D721Med (cell line): ENCODE measurements around the gene APOB.

Experiments
- DNase-seq: peaks from one replicate; pipeline ENCODE4 v3.0.0; 2011; ENCODE audit warnings: low spot score; ENCODE audit not compliant: insufficient read length
- FAIRE-seq: peaks from 2 replicates; lab custom pipeline; 2011; peaks lifted over from hg19 to GRCh38; lab: Jason Lieb, UNC
- TF ChIP-seq, protein P1 (sequence below): IDR thresholded peaks from 2 replicates; pipeline ENCODE4 v1.5.1; 2012; ENCODE audit warnings: mild to moderate bottlenecking, control low read depth; ENCODE audit not compliant: insufficient read depth; ENCODE audit errors: missing control alignments

APOB gene

DNA sequence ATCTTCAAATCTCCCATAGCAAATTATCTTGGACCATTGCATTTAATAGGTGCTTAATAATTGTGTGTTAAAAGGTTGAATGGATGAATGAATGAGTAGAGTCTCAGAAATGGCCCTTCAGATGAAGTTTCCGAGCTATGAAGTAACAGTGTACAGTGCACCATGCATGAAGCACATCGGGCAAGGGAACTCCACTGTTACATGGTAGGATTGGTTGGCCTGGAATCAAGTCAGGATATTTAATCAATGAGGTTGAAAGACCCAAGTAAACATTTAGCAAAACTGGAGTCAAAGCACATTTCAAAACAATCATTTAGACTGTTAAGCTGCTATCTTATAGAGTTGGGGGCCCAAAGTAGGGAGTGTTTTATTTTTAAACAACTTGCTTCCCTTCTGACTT is 80.0 kb downstream of the APOB start:
- DNase-seq (no peak), FAIRE-seq (no peak)
- TF ChIP-seq, protein P1, sequence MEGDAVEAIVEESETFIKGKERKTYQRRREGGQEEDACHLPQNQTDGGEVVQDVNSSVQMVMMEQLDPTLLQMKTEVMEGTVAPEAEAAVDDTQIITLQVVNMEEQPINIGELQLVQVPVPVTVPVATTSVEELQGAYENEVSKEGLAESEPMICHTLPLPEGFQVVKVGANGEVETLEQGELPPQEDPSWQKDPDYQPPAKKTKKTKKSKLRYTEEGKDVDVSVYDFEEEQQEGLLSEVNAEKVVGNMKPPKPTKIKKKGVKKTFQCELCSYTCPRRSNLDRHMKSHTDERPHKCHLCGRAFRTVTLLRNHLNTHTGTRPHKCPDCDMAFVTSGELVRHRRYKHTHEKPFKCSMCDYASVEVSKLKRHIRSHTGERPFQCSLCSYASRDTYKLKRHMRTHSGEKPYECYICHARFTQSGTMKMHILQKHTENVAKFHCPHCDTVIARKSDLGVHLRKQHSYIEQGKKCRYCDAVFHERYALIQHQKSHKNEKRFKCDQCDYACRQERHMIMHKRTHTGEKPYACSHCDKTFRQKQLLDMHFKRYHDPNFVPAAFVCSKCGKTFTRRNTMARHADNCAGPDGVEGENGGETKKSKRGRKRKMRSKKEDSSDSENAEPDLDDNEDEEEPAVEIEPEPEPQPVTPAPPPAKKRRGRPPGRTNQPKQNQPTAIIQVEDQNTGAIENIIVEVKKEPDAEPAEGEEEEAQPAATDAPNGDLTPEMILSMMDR, result no peak

DNA sequence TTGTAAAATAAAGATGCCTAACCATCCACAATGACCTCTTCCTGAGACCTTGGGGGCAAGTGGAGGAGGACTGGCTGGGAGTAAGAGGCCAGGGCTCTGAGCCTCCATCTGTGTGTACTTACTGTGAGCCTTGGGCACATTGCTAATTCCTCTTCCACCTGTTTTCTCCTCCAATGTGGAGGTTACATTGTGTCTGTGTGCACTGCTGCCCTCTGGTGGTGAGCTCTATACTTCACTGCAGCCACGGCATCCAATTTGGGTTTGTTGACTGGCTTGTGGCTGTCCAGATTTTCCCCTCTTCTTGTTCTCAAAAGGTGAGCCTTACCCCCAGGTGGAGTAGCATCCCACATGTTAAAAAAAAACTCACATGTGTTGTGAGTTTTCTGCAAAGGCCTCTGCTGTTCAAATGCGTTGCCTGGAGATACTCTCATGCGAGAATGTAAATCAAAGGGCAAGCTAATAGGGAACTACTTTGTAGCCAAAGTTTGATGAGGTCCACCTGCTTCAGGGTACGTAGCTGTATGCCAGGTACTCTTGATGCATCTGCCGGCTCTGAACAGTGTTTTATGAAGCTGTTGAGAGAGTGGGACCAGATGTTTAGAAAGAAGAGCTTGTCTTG is 80.8 kb downstream of the APOB start:
- TF ChIP-seq, protein P1, result peak; percentile 88
- no peak for FAIRE-seq
- DNase-seq, result peak; percentile 62

DNA sequence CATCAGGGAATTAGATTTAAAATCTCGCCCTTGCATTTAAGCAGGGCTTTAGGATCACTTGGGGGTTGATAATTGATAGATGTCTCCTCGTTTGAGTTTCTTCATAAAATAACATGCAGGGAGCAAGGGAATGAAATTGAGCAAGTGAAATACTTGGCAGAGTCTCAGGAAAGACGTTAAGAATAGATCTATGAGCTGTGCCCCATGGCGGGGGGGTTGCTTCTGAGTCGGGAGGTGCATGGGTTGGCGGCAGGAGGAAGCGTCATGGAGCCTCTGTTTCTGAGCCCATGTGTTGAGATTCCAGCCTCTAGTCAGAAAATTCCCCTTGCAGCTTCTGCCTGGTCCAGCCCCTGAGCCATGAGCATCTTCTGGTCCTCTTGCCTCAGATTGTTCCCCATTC is 82.0 kb downstream of the APOB start:
- no peak for FAIRE-seq
- TF ChIP-seq, protein P1, result no peak

DNA sequence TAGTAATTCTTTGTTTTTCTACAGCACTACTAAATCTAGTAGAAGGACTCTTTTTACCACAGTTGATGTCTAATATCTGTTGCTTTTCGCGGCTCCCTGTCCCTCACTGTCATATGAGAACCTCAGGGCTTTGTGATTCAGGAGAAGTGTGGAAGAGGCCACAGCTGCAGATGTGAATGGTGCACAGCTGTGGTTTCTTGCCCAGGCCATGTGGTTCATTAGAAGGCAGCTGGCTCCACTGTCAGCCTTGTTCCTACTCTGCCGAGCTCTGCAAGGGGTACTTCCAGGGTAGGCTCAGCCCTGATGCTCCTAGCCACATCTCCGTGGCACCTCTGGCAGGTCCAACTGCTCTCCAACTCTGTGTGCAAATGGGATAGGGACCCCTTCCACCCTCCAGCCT is 83.9 kb downstream of the APOB start:
- TF ChIP-seq, protein P1, result no peak
- no peak for FAIRE-seq

More for the DNA sequence above, 82.0 kb downstream of the APOB start:
- no peak for DNase-seq

DNA sequence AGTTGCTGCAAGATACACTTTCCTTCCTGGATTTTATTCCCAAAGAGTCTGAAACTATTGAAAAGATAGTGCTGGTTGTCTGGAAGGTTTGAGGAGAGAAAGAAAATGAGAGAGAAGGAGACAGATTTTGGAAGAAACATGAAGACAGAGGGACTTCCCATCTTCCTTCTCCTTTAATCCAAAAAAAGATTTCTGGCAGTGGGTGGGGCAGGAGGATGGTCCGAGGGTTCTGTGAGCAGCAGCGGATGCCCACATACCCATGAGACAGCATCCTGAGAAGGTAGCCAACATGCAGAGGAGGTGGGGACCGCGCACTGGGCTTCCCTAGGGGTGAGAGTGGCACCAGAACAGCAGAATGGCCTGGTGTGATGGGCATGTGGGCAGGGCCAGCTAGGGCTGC is 84.6 kb downstream of the APOB start:
- FAIRE-seq (no peak), DNase-seq (no peak)

More for the DNA sequence above, 83.9 kb downstream of the APOB start:
- no peak for DNase-seq

DNA sequence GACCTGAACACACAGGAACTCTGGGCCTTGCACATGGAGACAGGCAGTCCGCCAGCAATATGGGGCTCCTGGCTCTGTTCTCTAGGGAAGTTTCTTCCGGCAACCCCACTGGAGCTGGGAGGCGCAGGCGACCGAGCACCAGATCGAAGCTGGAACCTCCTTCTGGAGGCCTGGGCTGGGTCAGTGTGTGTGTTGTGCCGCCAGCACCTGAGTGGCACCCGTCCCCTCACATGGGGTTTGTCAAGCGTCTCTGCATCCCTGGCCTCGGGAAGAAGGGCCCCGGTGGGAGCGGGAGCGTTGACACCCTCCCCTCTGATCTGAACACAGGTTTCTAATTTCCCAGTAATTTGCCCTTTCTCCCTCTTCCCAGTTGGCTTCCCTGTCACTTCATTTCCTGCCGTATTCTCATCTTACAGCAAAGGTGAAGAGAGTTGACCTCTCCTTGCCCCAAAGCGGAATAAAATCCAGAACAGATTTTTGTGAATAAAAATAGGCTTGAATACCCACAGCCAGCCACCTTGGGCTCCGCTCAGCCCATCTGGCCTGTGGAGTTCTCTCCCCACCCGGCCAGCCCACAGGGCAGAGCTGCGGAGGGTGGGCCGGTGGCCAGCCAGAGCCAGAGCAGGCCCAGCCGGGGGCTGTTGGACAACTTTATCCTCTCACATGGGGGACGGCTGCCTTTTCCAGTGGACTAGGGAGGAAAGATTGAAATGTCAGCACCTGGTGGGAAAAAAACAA is 85.9 kb downstream of the APOB start:
- DNase-seq (no peak), FAIRE-seq (no peak)
- TF ChIP-seq, protein P1, result no peak

More for the DNA sequence above, 84.6 kb downstream of the APOB start:
- TF ChIP-seq, protein P1, result no peak
